K562 (cell line): Measurements from ENCODE around the gene MICU2.

Source experiments
- ATF1 ChIP-seq, 2 experiments: fragments of 450-650 bp in 1 of 2; IDR thresholded peaks; 2 replicates each; pipeline ENCODE4 v1.6.1; 2016; ENCODE audit warnings: missing compliant biosample characterization in 1 of 2, missing genetic modification characterization in 1 of 2
- BDP1 ChIP-seq: IDR thresholded peaks from 3 replicates; pipeline ENCODE4 v1.6.1; 2011; ENCODE audit not compliant: insufficient read length, insufficient read depth
- BRF1 ChIP-seq: IDR thresholded peaks from 3 replicates; pipeline ENCODE4 v1.6.1; 2011; ENCODE audit warnings: borderline replicate concordance, mild to moderate bottlenecking; ENCODE audit not compliant: insufficient read length; ENCODE audit errors: extremely low read depth
- CBFA2T2 ChIP-seq: fragments of 450-650 bp; conservative IDR thresholded peaks from 2 replicates; pipeline ENCODE4 v1.6.1; 2017; ENCODE audit warnings: mild to moderate bottlenecking
- HDAC1 ChIP-seq, 2 experiments: fragments of 450-650 bp; IDR thresholded peaks; 2 replicates each; pipeline ENCODE4 v1.6.1; 2016 to 2017; ENCODE audit warnings: inconsistent platforms in 1 of 2, mild to moderate bottlenecking in 1 of 2, moderate library complexity in 1 of 2
- NCOR1 ChIP-seq: fragments of 450-650 bp; IDR thresholded peaks from 2 replicates; pipeline ENCODE4 v1.6.1; 2016; ENCODE audit warnings: mild to moderate bottlenecking, moderate library complexity
- POLR2AphosphoS5 ChIP-seq: IDR thresholded peaks from 2 replicates; pipeline ENCODE4 v1.6.1; 2011; ENCODE audit warnings: mild to moderate bottlenecking, low read depth, low read length, moderate library complexity; ENCODE audit not compliant: control insufficient read depth, insufficient read depth
- PYGO2 ChIP-seq: fragments of 450-650 bp; IDR thresholded peaks from 2 replicates; pipeline ENCODE4 v1.6.1; 2016; ENCODE audit warnings: mild to moderate bottlenecking, missing genetic modification characterization, moderate library complexity, missing compliant biosample characterization
- ZNF282 ChIP-seq: sonication (generic); formaldehyde crosslinking; IDR thresholded peaks from 2 replicates; pipeline ENCODE4 v1.8.1; 2023; ENCODE audit warnings: missing genetic modification reagents
- TF ChIP-seq, protein P1 (sequence below): fragments of 450-650 bp; formaldehyde crosslinking; IDR thresholded peaks from 2 replicates; pipeline ENCODE4 v1.4.0; 2022; ENCODE audit warnings: mild to moderate bottlenecking, moderate library complexity
- TF ChIP-seq, protein P2 (sequence below), 3 experiments: IDR thresholded peaks in 2 of 3; conservative IDR thresholded peaks in 1 of 3; 2 replicates each; pipeline ENCODE4 v1.5.1; 2011 to 2012; ENCODE audit warnings: low read length in 3 of 3, mild to moderate bottlenecking in 3 of 3, control low read depth in 2 of 3, improper control_type of control experiment in 1 of 3, inconsistent platforms in 1 of 3, low read depth in 1 of 3, mixed read lengths in 1 of 3, moderate library complexity in 1 of 3; ENCODE audit not compliant: insufficient read depth in 2 of 3
- TF ChIP-seq, protein P3 (sequence below): IDR thresholded peaks from 3 replicates; pipeline ENCODE4 v1.6.1; 2011; ENCODE audit warnings: borderline replicate concordance, mild to moderate bottlenecking; ENCODE audit not compliant: insufficient read length, insufficient read depth
- TF ChIP-seq, protein P4 (sequence below): sonication (generic); formaldehyde crosslinking; IDR thresholded peaks from 2 replicates; pipeline ENCODE4 v1.9.0; 2022; ENCODE audit warnings: mild to moderate bottlenecking, missing genetic modification reagents

DNA sequence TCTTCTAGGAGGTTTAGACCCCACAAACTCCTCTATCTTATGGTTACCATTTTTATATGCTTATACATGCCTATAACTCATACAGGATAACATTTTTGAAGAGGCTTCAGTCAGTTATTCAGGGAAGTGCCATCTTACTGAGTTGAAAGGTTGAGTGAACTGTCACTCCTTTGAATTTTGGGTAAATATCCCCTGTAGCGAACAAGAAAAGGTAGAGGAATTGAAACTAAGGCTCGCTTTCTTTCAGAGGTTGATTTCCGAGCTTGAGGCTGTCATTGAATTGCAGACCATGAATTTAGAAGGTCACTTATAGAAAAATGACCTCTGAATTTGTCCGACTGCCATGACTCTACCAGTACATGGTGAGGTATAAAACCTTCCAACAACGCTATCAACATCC lies 35.1 kb downstream of the MICU2 start:
- TF ChIP-seq BDP1: no peak
- no peak for TF ChIP-seq POLR2AphosphoS5
- TF ChIP-seq, protein P1, sequence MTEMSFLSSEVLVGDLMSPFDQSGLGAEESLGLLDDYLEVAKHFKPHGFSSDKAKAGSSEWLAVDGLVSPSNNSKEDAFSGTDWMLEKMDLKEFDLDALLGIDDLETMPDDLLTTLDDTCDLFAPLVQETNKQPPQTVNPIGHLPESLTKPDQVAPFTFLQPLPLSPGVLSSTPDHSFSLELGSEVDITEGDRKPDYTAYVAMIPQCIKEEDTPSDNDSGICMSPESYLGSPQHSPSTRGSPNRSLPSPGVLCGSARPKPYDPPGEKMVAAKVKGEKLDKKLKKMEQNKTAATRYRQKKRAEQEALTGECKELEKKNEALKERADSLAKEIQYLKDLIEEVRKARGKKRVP (CRISPR knock-in tag): no peak
- TF ChIP-seq ZNF282 (CRISPR knock-in tag): no peak
- no peak for TF ChIP-seq HDAC1 (IDR thresholded peaks at IDR 0.05)
- TF ChIP-seq CBFA2T2: no peak
- no peak for TF ChIP-seq NCOR1
- no peak for TF ChIP-seq PYGO2
- no peak for TF ChIP-seq BRF1
- TF ChIP-seq ATF1 (CRISPR knock-in tag; IDR thresholded peaks at IDR 0.05): no peak
- TF ChIP-seq ATF1 (tag; IDR thresholded peaks at IDR 0.05): no peak
- TF ChIP-seq, protein P2, sequence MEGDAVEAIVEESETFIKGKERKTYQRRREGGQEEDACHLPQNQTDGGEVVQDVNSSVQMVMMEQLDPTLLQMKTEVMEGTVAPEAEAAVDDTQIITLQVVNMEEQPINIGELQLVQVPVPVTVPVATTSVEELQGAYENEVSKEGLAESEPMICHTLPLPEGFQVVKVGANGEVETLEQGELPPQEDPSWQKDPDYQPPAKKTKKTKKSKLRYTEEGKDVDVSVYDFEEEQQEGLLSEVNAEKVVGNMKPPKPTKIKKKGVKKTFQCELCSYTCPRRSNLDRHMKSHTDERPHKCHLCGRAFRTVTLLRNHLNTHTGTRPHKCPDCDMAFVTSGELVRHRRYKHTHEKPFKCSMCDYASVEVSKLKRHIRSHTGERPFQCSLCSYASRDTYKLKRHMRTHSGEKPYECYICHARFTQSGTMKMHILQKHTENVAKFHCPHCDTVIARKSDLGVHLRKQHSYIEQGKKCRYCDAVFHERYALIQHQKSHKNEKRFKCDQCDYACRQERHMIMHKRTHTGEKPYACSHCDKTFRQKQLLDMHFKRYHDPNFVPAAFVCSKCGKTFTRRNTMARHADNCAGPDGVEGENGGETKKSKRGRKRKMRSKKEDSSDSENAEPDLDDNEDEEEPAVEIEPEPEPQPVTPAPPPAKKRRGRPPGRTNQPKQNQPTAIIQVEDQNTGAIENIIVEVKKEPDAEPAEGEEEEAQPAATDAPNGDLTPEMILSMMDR (IDR thresholded peaks at IDR 0.05 in 2 of 3, conservative IDR thresholded peaks at IDR 0.05 in 1 of 3; ENCODE audit: insufficient read depth in 2 of 3, low read depth in 1 of 3, low read length in 3 of 3): no peak
- TF ChIP-seq, protein P3, sequence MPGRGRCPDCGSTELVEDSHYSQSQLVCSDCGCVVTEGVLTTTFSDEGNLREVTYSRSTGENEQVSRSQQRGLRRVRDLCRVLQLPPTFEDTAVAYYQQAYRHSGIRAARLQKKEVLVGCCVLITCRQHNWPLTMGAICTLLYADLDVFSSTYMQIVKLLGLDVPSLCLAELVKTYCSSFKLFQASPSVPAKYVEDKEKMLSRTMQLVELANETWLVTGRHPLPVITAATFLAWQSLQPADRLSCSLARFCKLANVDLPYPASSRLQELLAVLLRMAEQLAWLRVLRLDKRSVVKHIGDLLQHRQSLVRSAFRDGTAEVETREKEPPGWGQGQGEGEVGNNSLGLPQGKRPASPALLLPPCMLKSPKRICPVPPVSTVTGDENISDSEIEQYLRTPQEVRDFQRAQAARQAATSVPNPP: no peak
- TF ChIP-seq, protein P4, sequence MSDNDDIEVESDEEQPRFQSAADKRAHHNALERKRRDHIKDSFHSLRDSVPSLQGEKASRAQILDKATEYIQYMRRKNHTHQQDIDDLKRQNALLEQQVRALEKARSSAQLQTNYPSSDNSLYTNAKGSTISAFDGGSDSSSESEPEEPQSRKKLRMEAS (CRISPR knock-in tag): no peak
